ENCODE results near the gene PNPLA5. TPM values are rescaled to one million over a fixed set of nuclear protein-coding genes. Genes with fewer than 3 reads are reported as not detected.
A peak's percentile ranks its signal among the peaks of the same experiment; 100 is the strongest.

Gene PNPLA5
- total RNA-seq, 4 donors from 2014 or later, result 1.7 to 9.7 (median 4.8) TPM; not detected in 1

GRCh38 chr22:43861529-43861928 is 30.3 kb downstream of the PNPLA5 start:
- H3K4me3 ChIP-seq (ENCODE audit: low read depth, poor library complexity, severe bottlenecking), result no peak overlapping the region
- TF ChIP-seq POLR2A (IDR thresholded peaks at IDR 0.05) (no peak), CTCF (IDR thresholded peaks at IDR 0.05) (no peak)

DNA sequence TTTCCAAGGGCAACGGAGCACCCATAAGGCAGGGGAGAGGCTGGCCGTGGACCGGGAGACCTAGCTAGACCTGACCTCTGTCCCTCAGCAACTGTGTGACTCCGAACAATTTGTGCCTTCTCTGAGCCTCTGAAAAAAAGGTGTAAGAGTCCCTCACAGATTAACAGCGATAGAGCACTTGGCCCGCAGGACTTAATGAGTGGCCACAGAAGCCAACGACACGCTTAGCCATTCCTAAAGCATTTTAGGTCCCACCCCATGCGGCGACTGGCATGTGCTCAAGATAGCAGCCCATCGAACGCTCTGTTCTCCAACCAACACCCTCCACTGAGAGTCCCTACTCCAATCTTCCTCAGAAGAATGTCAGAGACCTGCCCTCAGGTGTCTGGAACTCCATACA is 31.0 kb downstream of the PNPLA5 start:
- 72 to 74% methylated on average over 12 of the region's 12 CpGs for WGBS, 2 donors
- H3K4me3 ChIP-seq (ENCODE audit: low read depth, poor library complexity, severe bottlenecking), result no peak overlapping the region
- DNase-seq (ENCODE audit: low spot score in 2 of 2), result peak in 1 of 2 donors; percentile 61
- intact Hi-C loops (cut with DNase I; ENCODE audit: low total_unique reads), result no loop called here
- TF ChIP-seq POLR2A (IDR thresholded peaks at IDR 0.05), result no peak
- TF ChIP-seq CTCF (IDR thresholded peaks at IDR 0.05), result no peak

More at GRCh38 chr22:43861529-43861928, 30.3 kb downstream of the PNPLA5 start:
- intact Hi-C loops (cut with DNase I; ENCODE audit: low total_unique reads), result no loop called here
- peak in 1 of 2 donors; percentile 70 for DNase-seq (ENCODE audit: low spot score in 2 of 2)
- 39 to 59% methylated on average over 9 of the region's 9 CpGs for WGBS, 2 donors

DNA sequence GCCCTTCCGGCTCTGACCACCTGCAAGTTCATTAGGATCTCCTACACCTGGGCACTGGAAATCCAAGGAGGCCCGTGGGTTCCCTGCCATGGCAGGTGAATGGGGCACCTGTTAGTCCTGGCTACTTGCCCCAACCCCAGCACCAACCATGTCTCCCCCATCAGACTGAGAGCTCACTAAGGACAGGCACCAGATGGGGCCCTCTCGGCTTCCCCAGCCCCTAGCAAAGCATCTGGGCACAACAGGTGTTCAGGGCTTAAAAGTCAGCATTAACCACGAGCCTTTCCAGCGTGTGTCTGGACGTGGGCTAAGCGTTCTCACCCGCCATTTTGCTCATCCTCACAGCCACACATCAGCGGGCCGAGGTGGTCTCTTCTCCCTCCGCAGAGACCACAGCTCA is 31.7 kb downstream of the PNPLA5 start:
- peak in 1 of 2 donors; percentile 56 for DNase-seq (ENCODE audit: low spot score in 2 of 2)
- TF ChIP-seq POLR2A (IDR thresholded peaks at IDR 0.05) (no peak), CTCF (IDR thresholded peaks at IDR 0.05) (no peak)
- intact Hi-C loops (cut with DNase I; ENCODE audit: low total_unique reads), result no loop called here
- 81 to 84% methylated on average over 11 of the region's 11 CpGs for WGBS, 2 donors
- no peak overlapping the region for H3K4me3 ChIP-seq (ENCODE audit: low read depth, poor library complexity, severe bottlenecking)

GRCh38 chr22:43859621-43860020 is 32.2 kb downstream of the PNPLA5 start:
- TF ChIP-seq CTCF (IDR thresholded peaks at IDR 0.05) (no peak), POLR2A (IDR thresholded peaks at IDR 0.05) (no peak)
- WGBS, 2 donors, result 85% methylated on average over 14 of the region's 14 CpGs
- peak in 1 of 2 donors; percentile 59 for DNase-seq (ENCODE audit: low spot score in 2 of 2)
- no peak overlapping the region for H3K4me3 ChIP-seq (ENCODE audit: low read depth, poor library complexity, severe bottlenecking)
- intact Hi-C loops (cut with DNase I; ENCODE audit: low total_unique reads), result no loop called here

GRCh38 chr22:43859176-43859575 is 32.6 kb downstream of the PNPLA5 start:
- 87 to 88% methylated on average over 7 of the region's 7 CpGs for WGBS, 2 donors
- H3K4me3 ChIP-seq (ENCODE audit: low read depth, poor library complexity, severe bottlenecking), result no peak overlapping the region
- intact Hi-C loops (cut with DNase I; ENCODE audit: low total_unique reads), result no loop called here
- TF ChIP-seq POLR2A (IDR thresholded peaks at IDR 0.05) (no peak), CTCF (IDR thresholded peaks at IDR 0.05) (no peak)
- peak in 1 of 2 donors; percentile 53 for DNase-seq (ENCODE audit: low spot score in 2 of 2)
